K562 (cell line): ENCODE results near the gene PSEN1. TPM values are rescaled to one million over a fixed set of nuclear protein-coding genes. Genes with fewer than 3 reads are reported as not detected.

Experiments used
- ATAC-seq: fragments of 200-7000 bp; cut with Tn5 transposase; 3 replicates; pipeline ENCODE4 v1.9.1; 2020; ENCODE audit warnings: moderate library complexity
- BruUV-seq: library from RNA; stranded (reverse); fragments of 400-500 nt; replicated peaks from 2 replicates; lab custom pipeline; 2021; lab: Mats Ljungman, UMichigan
- CTCF ChIA-PET: fragments of 300-600 bp; formaldehyde crosslinking; extraction: SDS; loops from one replicate; lab custom pipeline; 2021; ENCODE audit warnings: low intra/inter-chr PET ratio; lab: Yijun Ruan, JAX
- POLR2A ChIA-PET: fragments of 300-600, 350-650 bp; sonication (Branson Sonifier 250); formaldehyde crosslinking; extraction: SDS; loops from one replicate; lab custom pipeline; 2021; ENCODE audit warnings: antibody characterized with exemption, inconsistent platforms; lab: Yijun Ruan, JAX
- DNase-seq, 4 experiments: peaks; one replicate each; pipeline versions ENCODE4 v3.0.0 to v3.0.0-alpha.2; 2011 to 2018; ENCODE audit warnings: low spot score in 3 of 4, mixed read lengths in 3 of 4; ENCODE audit errors: extremely low read depth in 1 of 4
- FAIRE-seq: peaks from 2 replicates; lab custom pipeline; 2011; peaks lifted over from hg19 to GRCh38; lab: Jason Lieb, UNC
- H2AFZ ChIP-seq: 2 replicates; pipeline ENCODE4 v1.6.0; 2011; ENCODE audit warnings: low read depth, low read length, control low read depth, inconsistent platforms
- H3K27ac ChIP-seq: fragments of 200-600 bp; 3 replicates; pipeline ENCODE4 v1.8.0; 2011; ENCODE audit warnings: low read depth, mild to moderate bottlenecking, control low read depth, inconsistent platforms, low read length, moderate library complexity, mixed read lengths; ENCODE audit errors: extremely low read depth
- H3K27me3 ChIP-seq, 2 experiments: fragments of 300-600 bp in 1 of 2; 2 replicates in 1 of 2; 3 replicates in 1 of 2; pipeline versions ENCODE4 v1.6.0 to v1.8.0; 2011; ENCODE audit warnings: inconsistent platforms in 2 of 2, low read length in 2 of 2, mild to moderate bottlenecking in 1 of 2, mixed read lengths in 1 of 2, moderate library complexity in 1 of 2; ENCODE audit not compliant: control insufficient read depth in 2 of 2, insufficient read depth in 2 of 2
- H3K36me3 ChIP-seq: fragments of 300-600 bp; 3 replicates; pipeline ENCODE4 v1.8.0; 2011; ENCODE audit warnings: mild to moderate bottlenecking, low read length, inconsistent platforms; ENCODE audit not compliant: control insufficient read depth, insufficient read depth
- H3K4me1 ChIP-seq, 2 experiments: fragments of 200-600 bp in 1 of 2; replicated peaks in 1 of 2; 2 replicates in 1 of 2; 3 replicates in 1 of 2; pipeline versions ENCODE4 v1.5.1 to v1.8.0; 2011; ENCODE audit warnings: inconsistent platforms in 2 of 2, low read length in 2 of 2, mild to moderate bottlenecking in 1 of 2, mixed read lengths in 1 of 2, moderate library complexity in 1 of 2; ENCODE audit not compliant: control insufficient read depth in 2 of 2, insufficient read depth in 2 of 2
- H3K4me2 ChIP-seq: 2 replicates; pipeline ENCODE4 v1.6.1; 2011; ENCODE audit warnings: low read length, control low read depth, inconsistent platforms, mixed read lengths; ENCODE audit not compliant: insufficient read depth
- H3K4me3 ChIP-seq: fragments of 200-600 bp; sonication (generic), shearing (Covaris generic); 2 replicates; pipeline ENCODE4 v1.5.1; 2016; ENCODE audit warnings: control low read depth, inconsistent platforms
- H3K79me2 ChIP-seq: fragments of 200-600 bp; 3 replicates; pipeline ENCODE4 v1.8.0; 2011; ENCODE audit warnings: low read length, inconsistent platforms; ENCODE audit not compliant: control insufficient read depth, insufficient read depth
- H3K9ac ChIP-seq, 2 experiments: 2 replicates each; pipeline versions ENCODE4 v1.6.0 to v1.6.1; 2011; ENCODE audit warnings: low read depth in 2 of 2, low read length in 2 of 2, control low read depth in 1 of 2, inconsistent platforms in 1 of 2, mild to moderate bottlenecking in 1 of 2, mixed read lengths in 1 of 2; ENCODE audit not compliant: insufficient read depth in 1 of 2
- H3K9me1 ChIP-seq: one replicate; pipeline ENCODE4 v1.6.0; 2011; ENCODE audit warnings: inconsistent platforms, mild to moderate bottlenecking, low read length, moderate library complexity; ENCODE audit not compliant: control insufficient read depth, insufficient read depth
- H3K9me3 ChIP-seq: replicated peaks from 2 replicates; pipeline ENCODE4 v1.5.1; 2011; ENCODE audit warnings: low read depth, low read length, inconsistent platforms; ENCODE audit not compliant: control insufficient read depth, insufficient read depth
- H4K20me1 ChIP-seq: replicated peaks from 2 replicates; pipeline ENCODE4 v1.6.1; 2011; ENCODE audit warnings: low read length, inconsistent platforms, mixed read lengths; ENCODE audit not compliant: control insufficient read depth, insufficient read depth
- ETS2 ChIP-seq: IDR thresholded peaks from 2 replicates; pipeline ENCODE4 v1.6.1; 2016; ENCODE audit warnings: borderline replicate concordance, missing genetic modification characterization, mild to moderate bottlenecking, moderate library complexity, missing compliant biosample characterization; ENCODE audit not compliant: poor library complexity, severe bottlenecking
- POLR2G ChIP-seq: fragments of 200-400 bp; formaldehyde crosslinking; IDR thresholded peaks from 2 replicates; pipeline ENCODE4 v1.6.1; 2017; ENCODE audit warnings: low read depth, mild to moderate bottlenecking, antibody characterized with exemption, low read length, moderate library complexity
- WGBS: fragments of 100-300 bp; shearing (Covaris generic); methylation state at CpG from one replicate; pipeline ENCODE4 v1.1.6; 2016; ENCODE audit warnings: low coverage, mixed read lengths; ENCODE audit not compliant: insufficient coverage; ENCODE audit errors: missing lambda C conversion rate; 5-methylcytosine and 5-hydroxymethylcytosine counted together
- in situ Hi-C: fragments of 300-500 bp; cut with MboI; formaldehyde crosslinking; loops from 4 replicates; pipeline ENCODE4 v1.15.0; 2018; ENCODE audit warnings: inconsistent platforms, mixed read lengths
- intact Hi-C: fragments of 100-400 bp; cut with micrococcal nuclease; formaldehyde crosslinking; loops from 2 replicates; pipeline ENCODE4 v1.14.2; 2022
- polyA plus RNA-seq, 8 experiments: library from polyadenylated mRNA; depleted of rRNA in 4 of 8; stranded (reverse) in 5 of 8; unstranded in 3 of 8; fragments of >200 nt; fragmentation: Nextera tagmentation in 2 of 8; fragmentation: Illumina TruSeq in 1 of 8; extraction: Ambion mirVana in 2 of 8; extraction: Trizol in 1 of 8; gene quantifications; 2 replicates each; pipeline versions ENCODE4 v1.2.1 to v1.2.3, GENCODE V29; 2011 to 2014; ENCODE audit warnings: inconsistent platforms in 1 of 8, missing spikeins in 1 of 8
- total RNA-seq, 7 experiments: library from RNA; depleted of rRNA in 6 of 7; stranded (reverse); fragments of >200 nt in 6 of 7; fragmentation: Illumina TruSeq in 2 of 7; extraction: Trizol in 2 of 7; gene quantifications; 2 replicates each; pipeline versions ENCODE4 v1.2.1 to v1.2.3, GENCODE V29; 2011 to 2021; ENCODE audit warnings: low replicate concordance in 1 of 7

PSEN1 gene
- total and polyA plus RNA-seq, 9 of the 15 experiments (the other 6 are each of a cell fraction or from before 2014, with no cell fraction given): 6.5 to 25.2 (median 14.3) TPM

GRCh38 chr14:73264080-73264884 is 128.0 kb downstream of the PSEN1 start:
- Histone ChIP-seq H2AFZ (no peak overlapping the region), H3K4me1 (peaks cover 0 to 11% of the 10 kb centered on the region in 2 experiments; a peak in 2 of 5 replicates), H3K79me2 (no peaks in the 10 kb centered on the region), H3K9ac (no peak overlapping the region), H3K9me3 (no peaks in the 10 kb centered on the region), H3K4me2 (no peak overlapping the region), H3K27ac (no peak overlapping the region)
- 55% methylated on average over 10 of the region's 23 CpGs for WGBS
- in situ Hi-C loops (no loop called here), intact Hi-C loops (no loop called here)
- ChIA-PET POLR2A (interaction anchor here (0.6 to 1.6 kb wide), 4 partner anchors 12 to 1965 kb away, joined by 3 to 5 read pairs (median 4); no protein-coding TSS in a partner anchor), CTCF (no interaction called here)
- no TSS peak for BruUV-seq
- no peak for ATAC-seq
- TF ChIP-seq ETS2 (tag) (no peak), POLR2G (peak; percentile 36; the same call in 1 of the 2 replicates)
- TF ChIP-seq, all 486 proteins: peak for 1
- no peaks in the 10 kb centered on the region for H3K36me3 ChIP-seq
- no peaks in the 10 kb centered on the region for H4K20me1 ChIP-seq
- H3K27me3 ChIP-seq: no peaks in the 10 kb centered on the region
- no peak for FAIRE-seq
- H3K4me3 ChIP-seq: no peak overlapping the region
- H3K9me1 ChIP-seq: no peaks in the 10 kb centered on the region
- no peak for DNase-seq
